NCI-H1092 treated with DMSO at 0.1 percent for 48 hours (cell line): ENCODE measurements around the gene SLC12A9.
"Not testable (repeated sequence)": the region's sequence is repeated elsewhere in the genome, so short reads cannot be mapped to it uniquely, and the experiment has no call there.

Source experiments
- DNase-seq: peaks from one replicate; lab custom pipeline; 2025; lab: John Stamatoyannopoulos, UW

Gene SLC12A9

GRCh38 chr7:100895956-100896731 lies 43.6 kb downstream of the SLC12A9 start:
- no peak for DNase-seq

- no peak for DNase-seq
Observed at GRCh38 chr7:100896732-100897608, 44.5 kb downstream of the SLC12A9 start.

- DNase-seq = no peak
Observed at GRCh38 chr7:100897772-100898454, 45.4 kb downstream of the SLC12A9 start.

- DNase-seq = no peak
Observed at GRCh38 chr7:100899432-100899831, 46.9 kb downstream of the SLC12A9 start.

GRCh38 chr7:100900978-100901377 lies 48.5 kb downstream of the SLC12A9 start:
- no peak for DNase-seq

- no peak for DNase-seq
Observed at GRCh38 chr7:100901921-100902332, 49.4 kb downstream of the SLC12A9 start.

GRCh38 chr7:100902638-100903037 lies 50.1 kb downstream of the SLC12A9 start:
- no peak for DNase-seq

GRCh38 chr7:100908512-100908911 lies 56.0 kb downstream of the SLC12A9 start:
- no peak for DNase-seq

- not testable (repeated sequence) for DNase-seq
Observed at GRCh38 chr7:100910443-100910842, 57.9 kb downstream of the SLC12A9 start.

- DNase-seq = no peak
Observed at GRCh38 chr7:100911484-100911883, 59.0 kb downstream of the SLC12A9 start.

- DNase-seq = no peak
Observed at GRCh38 chr7:100914208-100914878, 61.8 kb downstream of the SLC12A9 start.

GRCh38 chr7:100914879-100915447 lies 62.5 kb downstream of the SLC12A9 start:
- no peak for DNase-seq
